Activated CD4-positive, alpha-beta memory T cell treated with anti-CD3 and anti-CD28 coated beads for 36 hours (primary cell): ENCODE results near the gene SLC16A7. TPM values are rescaled to one million over a fixed set of nuclear protein-coding genes. Genes with fewer than 3 reads are reported as not detected.

ENCODE experiments used
- CTCF ChIA-PET: fragments of 350-600 bp; sonication (Branson Sonifier 250); formaldehyde crosslinking; loops from one replicate; lab custom pipeline; 2021; ENCODE audit warnings: antibody characterized with exemption, inconsistent platforms; lab: Charles Lee
- POLR2A ChIA-PET: fragments of 350-600 bp; sonication (Branson Sonifier 250); formaldehyde crosslinking; loops from one replicate; lab custom pipeline; 2021; ENCODE audit warnings: antibody characterized with exemption; lab: Charles Lee
- DNase-seq: peaks from one replicate; pipeline ENCODE4 v3.0.0-alpha.2; 2020
- H3K27ac Mint-ChIP-seq: one replicate; pipeline ENCODE4 v1.8.0; 2021; ENCODE audit warnings: mixed read lengths
- H3K27me3 Mint-ChIP-seq: one replicate; pipeline ENCODE4 v1.8.0; 2021; ENCODE audit warnings: mixed read lengths
- H3K36me3 Mint-ChIP-seq: one replicate; pipeline ENCODE4 v1.8.0; 2021; ENCODE audit warnings: mixed read lengths
- H3K4me1 Mint-ChIP-seq: one replicate; pipeline ENCODE4 v1.8.0; 2021; ENCODE audit warnings: low read depth, mixed read lengths
- H3K4me3 Mint-ChIP-seq: one replicate; pipeline ENCODE4 v1.8.0; 2021; ENCODE audit warnings: mild to moderate bottlenecking, mixed read lengths
- H3K9me3 Mint-ChIP-seq: one replicate; pipeline ENCODE4 v1.8.0; 2021; ENCODE audit warnings: mixed read lengths
- intact Hi-C: fragments of 100-400 bp; cut with micrococcal nuclease; formaldehyde crosslinking; loops from one replicate; pipeline ENCODE4 v1.15.1; 2023
- total RNA-seq, 2 experiments: library from RNA; stranded (reverse); gene quantifications; one replicate each; pipeline ENCODE4 v1.2.3, GENCODE V29; 2021

SLC16A7 gene
- total RNA-seq, 2 experiments from 2014 or later, result 35.8 to 36.6 TPM

DNA sequence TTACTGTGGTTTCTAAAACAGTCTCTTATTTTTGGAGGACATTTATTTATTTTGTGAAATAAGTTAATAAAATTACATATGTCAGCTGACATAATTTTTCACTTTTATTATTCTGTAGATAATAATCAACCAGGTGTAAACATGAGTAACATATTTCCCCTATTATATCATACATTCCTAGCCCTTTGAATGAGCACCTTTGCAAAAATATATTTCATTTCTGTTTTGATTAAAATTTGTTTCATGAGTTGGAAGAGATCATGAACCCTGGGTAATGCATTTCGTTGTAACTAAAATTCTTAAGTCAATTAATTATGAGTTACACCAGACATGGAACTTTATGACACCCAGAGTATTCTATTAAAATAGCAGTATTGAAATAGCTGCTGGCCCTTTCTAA is 56.3 kb downstream of the SLC16A7 start:
- ChIA-PET POLR2A (no interaction called here), CTCF (no interaction called here)
- Mint-ChIP-seq H3K27ac (no peak overlapping the region), H3K27me3 (no peaks in the 10 kb centered on the region), H3K9me3 (peaks cover 3% of the 10 kb centered on the region), H3K4me1 (peaks cover 27% of the 10 kb centered on the region), H3K36me3 (peaks cover 25% of the 10 kb centered on the region), H3K4me3 (no peak overlapping the region)
- DNase-seq, result no peak
- intact Hi-C loops, result no loop called here

DNA sequence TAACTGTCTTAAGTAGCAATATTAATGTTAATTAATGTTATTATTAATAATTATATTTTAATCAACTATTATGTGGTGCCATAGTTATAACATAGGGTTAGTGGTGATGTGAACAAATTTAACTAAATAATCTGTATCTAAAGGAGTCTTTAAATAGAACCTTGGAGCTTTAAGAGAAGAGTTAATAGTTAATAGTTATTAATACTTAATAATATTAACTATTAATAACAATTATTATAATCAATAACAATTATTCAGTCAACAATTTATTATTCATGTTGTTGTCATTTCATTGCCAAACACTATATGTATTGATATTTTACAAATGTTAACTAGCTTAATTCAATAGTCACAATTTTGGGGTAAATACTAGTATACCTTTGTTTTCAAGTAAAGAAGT is 58.2 kb downstream of the SLC16A7 start:
- H3K9me3 Mint-ChIP-seq, result no peaks in the 10 kb centered on the region
- H3K27me3 Mint-ChIP-seq, result no peaks in the 10 kb centered on the region
- no peak overlapping the region for H3K27ac Mint-ChIP-seq
- peaks cover 18% of the 10 kb centered on the region for H3K4me1 Mint-ChIP-seq
- intact Hi-C loops, result no loop called here
- CTCF ChIA-PET, result no interaction called here
- peaks cover 12% of the 10 kb centered on the region for H3K36me3 Mint-ChIP-seq
- POLR2A ChIA-PET, result no interaction called here
- H3K4me3 Mint-ChIP-seq, result no peak overlapping the region
- no peak for DNase-seq

DNA sequence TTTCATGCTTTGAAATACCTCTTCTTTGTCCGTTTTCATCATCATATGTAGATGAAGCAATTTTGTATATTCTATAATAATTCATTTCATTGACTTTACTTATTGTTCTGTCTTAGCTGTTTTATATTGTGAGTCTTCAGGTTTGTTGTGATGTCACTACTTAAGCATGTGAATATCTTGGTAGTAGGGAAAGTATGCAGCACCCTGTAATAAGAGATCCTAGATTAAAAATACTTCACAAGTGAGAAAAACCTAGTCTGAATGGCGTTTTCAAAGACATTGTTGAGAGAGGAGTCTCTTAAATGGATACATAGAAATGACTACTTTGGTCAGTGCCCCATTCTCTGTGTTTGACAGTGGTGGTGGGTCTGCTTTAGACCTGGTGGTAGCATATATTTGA is 61.4 kb downstream of the SLC16A7 start:
- intact Hi-C loops, result no loop called here
- no peaks in the 10 kb centered on the region for H3K9me3 Mint-ChIP-seq
- peaks cover 12% of the 10 kb centered on the region for H3K36me3 Mint-ChIP-seq
- no peak for DNase-seq
- ChIA-PET CTCF (no interaction called here), POLR2A (no interaction called here)
- H3K27ac Mint-ChIP-seq, result no peak overlapping the region
- peaks cover 12% of the 10 kb centered on the region for H3K4me1 Mint-ChIP-seq
- H3K4me3 Mint-ChIP-seq, result no peak overlapping the region
- no peaks in the 10 kb centered on the region for H3K27me3 Mint-ChIP-seq

DNA sequence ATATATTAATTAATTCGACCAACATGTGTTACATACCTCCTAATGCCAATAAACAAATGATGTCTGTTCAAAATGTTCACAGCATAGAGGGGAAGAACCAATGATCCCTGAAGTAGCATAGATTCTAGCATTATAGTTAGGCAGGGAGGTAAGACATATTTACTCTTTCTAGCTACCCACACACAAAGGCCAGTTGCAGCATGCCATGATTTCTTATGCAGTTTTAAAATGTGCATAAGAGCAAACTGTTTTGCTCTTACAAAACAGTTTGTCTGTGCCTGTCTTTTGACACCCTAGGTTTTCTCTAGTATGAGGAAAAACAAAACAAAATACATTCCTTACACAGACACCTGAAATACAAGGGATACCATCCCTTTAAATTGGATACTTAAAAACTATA is 61.9 kb downstream of the SLC16A7 start:
- H3K27ac Mint-ChIP-seq, result no peak overlapping the region
- peaks cover 12% of the 10 kb centered on the region for H3K36me3 Mint-ChIP-seq
- no peaks in the 10 kb centered on the region for H3K27me3 Mint-ChIP-seq
- ChIA-PET POLR2A (no interaction called here), CTCF (no interaction called here)
- no peak overlapping the region for H3K4me3 Mint-ChIP-seq
- no peaks in the 10 kb centered on the region for H3K9me3 Mint-ChIP-seq
- peaks cover 15% of the 10 kb centered on the region for H3K4me1 Mint-ChIP-seq
- DNase-seq, result no peak
- intact Hi-C loops, result no loop called here

DNA sequence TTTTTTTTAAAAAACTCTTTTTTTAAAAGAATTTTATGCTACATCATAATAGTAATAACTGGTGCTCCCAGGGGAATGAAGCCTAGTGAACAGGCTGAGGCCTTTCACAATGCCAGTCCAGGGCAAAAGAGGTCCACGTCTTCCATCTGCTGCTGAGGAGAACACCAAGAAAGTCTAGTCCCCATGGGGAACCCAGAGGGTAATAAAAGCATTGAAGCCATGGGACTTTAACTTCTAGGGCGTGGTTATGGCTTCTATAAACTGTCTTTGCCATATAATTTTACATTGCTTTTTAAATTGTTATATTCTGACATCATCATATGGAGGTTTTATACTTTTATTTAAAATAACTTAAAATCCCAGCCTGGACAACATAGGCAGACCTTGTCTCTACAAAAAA is 64.3 kb downstream of the SLC16A7 start:
- no peaks in the 10 kb centered on the region for H3K9me3 Mint-ChIP-seq
- no peak for DNase-seq
- H3K4me1 Mint-ChIP-seq, result peaks cover 15% of the 10 kb centered on the region
- ChIA-PET POLR2A (no interaction called here), CTCF (no interaction called here)
- intact Hi-C loops, result no loop called here
- peaks cover 12% of the 10 kb centered on the region for H3K36me3 Mint-ChIP-seq
- no peak overlapping the region for H3K27ac Mint-ChIP-seq
- H3K27me3 Mint-ChIP-seq, result no peaks in the 10 kb centered on the region
- no peak overlapping the region for H3K4me3 Mint-ChIP-seq

DNA sequence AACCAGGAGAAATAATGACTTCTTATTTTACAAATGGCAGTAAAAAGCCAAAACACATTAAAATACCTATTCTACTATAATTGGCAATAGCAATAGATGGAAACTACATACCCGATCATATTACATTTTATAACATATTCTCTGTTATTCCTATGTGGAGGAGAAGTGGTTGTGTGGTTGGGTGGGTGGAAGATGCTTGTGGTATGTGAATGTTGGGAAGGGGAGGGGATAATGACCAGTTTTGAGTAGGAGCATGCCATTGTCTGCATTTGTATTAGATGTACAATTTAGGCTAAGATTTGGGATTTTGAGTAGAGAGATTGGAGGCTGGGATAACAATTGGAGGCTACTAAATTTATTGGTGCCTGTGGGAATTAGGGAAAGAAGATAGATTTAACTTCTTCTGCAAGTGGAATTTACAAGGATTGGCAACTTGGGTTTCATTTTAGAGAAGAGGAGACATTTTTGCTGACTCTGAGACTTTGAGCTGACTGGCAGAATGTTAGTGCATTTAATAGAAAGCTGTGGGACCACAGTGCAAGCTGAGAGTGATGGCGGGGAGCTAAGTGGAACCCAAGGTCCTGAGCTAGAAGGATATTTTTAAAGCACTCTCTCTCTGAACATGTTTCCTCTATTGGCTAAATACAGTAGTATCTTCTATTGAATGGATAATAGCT is 65.2 kb downstream of the SLC16A7 start:
- no peak overlapping the region for H3K27ac Mint-ChIP-seq
- CTCF ChIA-PET, result no interaction called here
- no peaks in the 10 kb centered on the region for H3K27me3 Mint-ChIP-seq
- H3K4me3 Mint-ChIP-seq, result no peak overlapping the region
- peaks cover 4% of the 10 kb centered on the region for H3K9me3 Mint-ChIP-seq
- H3K4me1 Mint-ChIP-seq, result peaks cover 15% of the 10 kb centered on the region
- H3K36me3 Mint-ChIP-seq, result peaks cover 11% of the 10 kb centered on the region
- POLR2A ChIA-PET, result no interaction called here
- intact Hi-C loops, result no loop called here
- no peak for DNase-seq

DNA sequence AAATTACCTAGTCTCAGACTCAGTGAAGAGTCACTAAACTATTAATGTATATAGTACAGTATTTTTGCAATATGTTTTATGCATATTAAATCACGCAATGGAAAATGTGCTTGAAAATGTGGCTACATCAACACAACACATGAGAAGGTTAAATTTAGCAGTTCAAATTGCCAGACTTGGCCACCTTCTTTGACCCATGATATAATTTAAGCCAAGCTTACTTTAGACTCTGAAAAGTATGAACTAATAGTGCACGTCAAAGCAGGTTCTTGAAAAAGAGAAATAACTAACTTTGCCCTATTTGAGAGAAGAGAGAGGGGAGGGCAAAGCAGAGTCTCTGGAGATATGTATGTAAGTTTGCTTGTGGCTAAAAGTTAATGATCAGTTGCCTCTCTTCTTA is 68.7 kb downstream of the SLC16A7 start:
- POLR2A ChIA-PET, result no interaction called here
- H3K27ac Mint-ChIP-seq, result no peak overlapping the region
- CTCF ChIA-PET, result no interaction called here
- peaks cover 28% of the 10 kb centered on the region for H3K9me3 Mint-ChIP-seq
- H3K4me1 Mint-ChIP-seq, result peaks cover 29% of the 10 kb centered on the region
- intact Hi-C loops, result no loop called here
- no peak overlapping the region for H3K4me3 Mint-ChIP-seq
- DNase-seq, result no peak
- no peaks in the 10 kb centered on the region for H3K27me3 Mint-ChIP-seq
- H3K36me3 Mint-ChIP-seq, result peaks cover 34% of the 10 kb centered on the region

DNA sequence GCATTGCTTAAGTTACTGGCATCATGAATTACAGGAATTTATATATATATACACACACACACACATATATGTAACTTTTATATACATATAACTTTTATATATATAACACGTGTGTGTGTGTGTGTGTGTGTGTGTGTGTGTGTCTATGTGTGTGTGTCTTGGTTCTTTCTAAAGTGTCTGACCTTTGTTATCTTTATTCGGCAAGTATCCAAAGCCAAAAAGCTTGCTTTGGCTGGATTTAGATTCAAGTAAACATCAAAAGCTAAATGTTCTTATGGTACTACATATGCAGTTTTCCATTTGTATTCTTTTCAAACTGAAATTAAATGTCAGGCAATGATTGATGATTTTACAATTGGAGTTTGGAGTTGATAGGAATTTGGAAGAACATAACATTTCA is 69.9 kb downstream of the SLC16A7 start:
- H3K4me3 Mint-ChIP-seq, result no peak overlapping the region
- DNase-seq, result no peak
- ChIA-PET POLR2A (no interaction called here), CTCF (no interaction called here)
- H3K9me3 Mint-ChIP-seq, result peaks cover 28% of the 10 kb centered on the region
- no peak overlapping the region for H3K27ac Mint-ChIP-seq
- peaks cover 30% of the 10 kb centered on the region for H3K4me1 Mint-ChIP-seq
- intact Hi-C loops, result loop anchor here (5.0 kb wide), 1 partner anchor 38 kb away; no protein-coding TSS in a partner anchor
- H3K27me3 Mint-ChIP-seq, result no peaks in the 10 kb centered on the region
- H3K36me3 Mint-ChIP-seq, result peaks cover 34% of the 10 kb centered on the region

DNA sequence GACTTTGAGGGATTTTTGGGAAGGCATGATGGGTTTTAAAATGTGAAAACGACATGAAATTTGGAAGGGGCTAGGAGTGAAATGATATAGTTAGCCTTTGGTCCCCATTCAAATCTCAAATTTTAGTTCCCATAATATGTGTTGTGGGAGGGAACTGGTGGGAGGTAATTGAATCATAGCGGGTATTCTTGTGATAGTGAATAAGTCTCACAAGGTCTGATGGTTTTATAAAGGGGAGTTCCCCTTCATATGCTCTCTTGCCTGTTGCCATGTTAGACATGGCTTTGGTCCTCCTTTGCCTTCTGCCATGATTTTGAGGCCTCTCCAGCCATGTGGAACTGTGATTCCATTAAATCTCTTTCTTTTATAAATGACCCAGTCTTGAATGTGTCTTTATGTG is 72.8 kb downstream of the SLC16A7 start:
- Mint-ChIP-seq H3K4me3 (no peak overlapping the region), H3K27me3 (no peaks in the 10 kb centered on the region), H3K9me3 (peaks cover 28% of the 10 kb centered on the region), H3K4me1 (peaks cover 16% of the 10 kb centered on the region), H3K27ac (no peak overlapping the region), H3K36me3 (peaks cover 34% of the 10 kb centered on the region)
- ChIA-PET CTCF (no interaction called here), POLR2A (no interaction called here)
- no peak for DNase-seq
- intact Hi-C loops, result loop anchor here (5.0 kb wide), 1 partner anchor 41 kb away; no protein-coding TSS in a partner anchor

DNA sequence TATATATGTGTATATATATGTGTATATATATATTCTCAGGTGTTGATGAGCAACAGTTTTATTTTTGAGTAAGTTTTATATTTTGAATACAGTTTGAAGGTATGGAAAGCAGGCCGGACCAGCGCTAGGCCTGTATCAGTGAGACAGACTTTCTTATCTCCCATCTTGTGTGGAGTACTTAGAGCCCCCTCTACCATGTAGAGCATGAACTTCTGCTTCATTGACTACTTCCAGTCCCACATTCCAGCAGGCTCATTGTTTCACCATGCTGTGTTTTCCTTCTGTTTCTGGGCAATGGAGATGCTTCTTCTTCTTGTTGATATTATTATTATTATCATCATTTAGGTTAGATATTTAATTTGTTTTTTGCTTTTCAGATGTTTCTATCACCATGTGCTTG is 76.4 kb downstream of the SLC16A7 start:
- no peaks in the 10 kb centered on the region for H3K27me3 Mint-ChIP-seq
- no peak overlapping the region for H3K4me3 Mint-ChIP-seq
- ChIA-PET POLR2A (no interaction called here), CTCF (no interaction called here)
- peaks cover 14% of the 10 kb centered on the region for H3K9me3 Mint-ChIP-seq
- no peak overlapping the region for H3K27ac Mint-ChIP-seq
- DNase-seq, result no peak
- H3K4me1 Mint-ChIP-seq, result peaks cover 18% of the 10 kb centered on the region
- intact Hi-C loops, result no loop called here
- H3K36me3 Mint-ChIP-seq, result peaks cover 26% of the 10 kb centered on the region

DNA sequence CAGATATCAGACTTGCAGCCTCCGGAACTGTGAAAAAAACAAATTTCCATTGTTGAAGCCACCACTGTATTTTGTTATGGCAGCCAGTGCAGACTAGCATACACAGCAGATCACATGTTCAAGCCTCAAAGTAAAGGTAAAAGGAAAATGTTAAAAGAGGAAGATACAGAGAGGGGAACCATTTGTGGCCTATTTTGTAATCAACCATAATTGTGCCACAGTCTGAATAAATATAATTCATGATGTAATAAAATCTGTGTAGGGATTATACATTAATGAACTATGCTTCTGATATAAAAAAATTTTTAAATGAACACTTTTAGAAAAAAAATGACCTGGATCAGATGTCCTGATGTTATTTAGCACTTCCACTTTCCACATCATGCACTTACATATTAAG is 79.6 kb downstream of the SLC16A7 start:
- no peak overlapping the region for H3K27ac Mint-ChIP-seq
- H3K4me3 Mint-ChIP-seq, result no peak overlapping the region
- intact Hi-C loops, result no loop called here
- H3K36me3 Mint-ChIP-seq, result peaks cover 27% of the 10 kb centered on the region
- no peaks in the 10 kb centered on the region for H3K27me3 Mint-ChIP-seq
- DNase-seq, result no peak
- H3K4me1 Mint-ChIP-seq, result peaks cover 11% of the 10 kb centered on the region
- peaks cover 7% of the 10 kb centered on the region for H3K9me3 Mint-ChIP-seq
- ChIA-PET POLR2A (no interaction called here), CTCF (no interaction called here)

DNA sequence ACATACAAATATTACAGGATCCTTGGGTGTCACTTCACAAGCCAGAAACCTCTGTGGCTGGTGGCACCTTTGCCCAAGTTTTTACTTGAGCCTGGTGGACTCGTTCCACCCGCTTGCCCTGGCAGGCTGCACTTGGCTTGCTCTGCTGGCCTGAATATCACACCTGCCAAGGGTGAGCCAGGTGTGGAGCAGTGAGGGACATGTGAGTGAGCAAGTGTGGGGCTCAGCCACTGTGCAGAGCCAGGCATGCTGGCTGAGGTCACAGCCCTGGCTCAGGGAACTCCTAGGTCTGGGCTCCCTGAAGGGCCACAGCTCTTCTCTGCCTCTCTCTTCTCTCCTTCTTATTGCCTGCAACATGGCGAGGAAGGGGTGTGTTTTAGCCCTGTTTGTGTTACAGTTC is 82.0 kb downstream of the SLC16A7 start:
- H3K36me3 Mint-ChIP-seq, result peaks cover 28% of the 10 kb centered on the region
- H3K27me3 Mint-ChIP-seq, result no peaks in the 10 kb centered on the region
- peaks cover 18% of the 10 kb centered on the region for H3K4me1 Mint-ChIP-seq
- H3K9me3 Mint-ChIP-seq, result peaks cover 7% of the 10 kb centered on the region
- ChIA-PET POLR2A (no interaction called here), CTCF (no interaction called here)
- no peak overlapping the region for H3K27ac Mint-ChIP-seq
- intact Hi-C loops, result loop anchor here (2.0 kb wide), 1 partner anchor 51 kb away; no protein-coding TSS in a partner anchor
- no peak for DNase-seq
- no peak overlapping the region for H3K4me3 Mint-ChIP-seq

DNA sequence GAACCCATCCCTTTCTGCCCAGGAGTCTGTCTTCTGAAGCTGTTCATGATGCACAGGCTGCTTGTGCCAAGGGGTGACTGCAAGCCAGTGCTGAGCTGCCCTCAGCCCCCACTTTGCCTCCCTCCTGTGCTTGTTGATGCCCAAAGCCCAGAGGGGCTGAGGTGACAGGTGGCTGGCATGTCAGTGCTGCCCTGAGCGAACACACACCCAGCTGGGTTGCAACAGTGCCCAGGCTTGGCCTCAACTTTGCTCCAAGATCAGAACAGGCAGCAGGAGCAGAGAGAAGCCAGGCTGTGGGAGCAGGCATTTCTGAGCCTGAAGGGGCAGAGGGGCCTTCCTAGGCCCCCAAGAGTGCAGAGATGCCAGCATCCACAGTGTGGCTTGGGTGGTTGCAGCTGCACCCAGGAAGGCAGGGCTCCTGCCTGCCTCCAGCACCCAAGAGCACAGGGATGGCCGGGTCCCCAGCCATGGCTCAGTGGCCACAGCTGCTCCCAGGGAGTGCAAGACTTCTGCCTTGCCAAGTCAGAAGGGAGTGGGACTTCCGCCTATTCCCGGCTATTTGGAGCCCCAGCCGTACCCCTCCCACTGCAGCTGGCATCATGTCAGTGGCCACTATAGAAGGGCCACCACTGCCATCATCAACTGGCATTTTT is 83.1 kb downstream of the SLC16A7 start:
- intact Hi-C loops, result no loop called here
- Mint-ChIP-seq H3K4me3 (no peak overlapping the region), H3K36me3 (peaks cover 28% of the 10 kb centered on the region), H3K27me3 (no peaks in the 10 kb centered on the region), H3K27ac (no peak overlapping the region), H3K4me1 (peaks cover 21% of the 10 kb centered on the region), H3K9me3 (peaks cover 7% of the 10 kb centered on the region)
- POLR2A ChIA-PET, result no interaction called here
- no peak for DNase-seq
- CTCF ChIA-PET, result no interaction called here
